ENCODE data around the gene WDR26.
A peak's percentile ranks its signal among the peaks of the same experiment; 100 is the strongest.
"Not testable (repeated sequence)": the region's sequence is repeated elsewhere in the genome, so short reads cannot be mapped to it uniquely, and the experiment has no call there.

The WDR26 gene

DNA sequence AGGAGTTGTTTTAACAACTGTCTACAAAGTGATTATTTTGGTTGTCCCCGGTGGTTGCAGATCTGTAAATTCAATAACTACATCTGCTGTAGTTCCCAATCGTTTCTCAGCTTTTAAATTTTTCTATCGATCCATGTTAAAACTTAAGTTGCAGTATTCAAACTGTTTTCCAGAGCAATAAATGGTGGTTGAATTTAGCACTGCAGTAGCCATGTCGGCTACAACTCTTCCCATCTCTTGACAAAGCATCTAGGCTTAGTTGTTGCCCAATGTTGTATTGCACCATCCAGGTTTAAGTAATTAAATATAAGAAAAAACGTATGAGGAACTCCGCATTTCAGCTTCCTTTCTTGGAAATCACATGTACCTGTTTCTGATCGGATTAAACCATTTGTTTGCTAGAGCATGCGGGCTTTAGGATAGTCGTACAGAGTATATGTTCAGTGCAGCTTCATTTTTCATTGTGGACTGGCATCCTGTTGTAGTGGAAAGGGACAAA is 76.9 kb downstream of the WDR26 start:
- H3K27ac ChIP-seq: peak overlapping the region; percentile 89
- CTCF ChIA-PET: interaction anchor here (0.6 kb wide), 2 partner anchors 208 to 1435 kb away, joined by 3 to 9 read pairs; no protein-coding TSS in a partner anchor
- DNase-seq (ENCODE audit: low spot score): peak; percentile 21
- TF ChIP-seq, protein P1, sequence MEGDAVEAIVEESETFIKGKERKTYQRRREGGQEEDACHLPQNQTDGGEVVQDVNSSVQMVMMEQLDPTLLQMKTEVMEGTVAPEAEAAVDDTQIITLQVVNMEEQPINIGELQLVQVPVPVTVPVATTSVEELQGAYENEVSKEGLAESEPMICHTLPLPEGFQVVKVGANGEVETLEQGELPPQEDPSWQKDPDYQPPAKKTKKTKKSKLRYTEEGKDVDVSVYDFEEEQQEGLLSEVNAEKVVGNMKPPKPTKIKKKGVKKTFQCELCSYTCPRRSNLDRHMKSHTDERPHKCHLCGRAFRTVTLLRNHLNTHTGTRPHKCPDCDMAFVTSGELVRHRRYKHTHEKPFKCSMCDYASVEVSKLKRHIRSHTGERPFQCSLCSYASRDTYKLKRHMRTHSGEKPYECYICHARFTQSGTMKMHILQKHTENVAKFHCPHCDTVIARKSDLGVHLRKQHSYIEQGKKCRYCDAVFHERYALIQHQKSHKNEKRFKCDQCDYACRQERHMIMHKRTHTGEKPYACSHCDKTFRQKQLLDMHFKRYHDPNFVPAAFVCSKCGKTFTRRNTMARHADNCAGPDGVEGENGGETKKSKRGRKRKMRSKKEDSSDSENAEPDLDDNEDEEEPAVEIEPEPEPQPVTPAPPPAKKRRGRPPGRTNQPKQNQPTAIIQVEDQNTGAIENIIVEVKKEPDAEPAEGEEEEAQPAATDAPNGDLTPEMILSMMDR (conservative IDR thresholded peaks at IDR 0.05; ENCODE audit: low read depth): no peak
- POLR2A ChIA-PET (ENCODE audit: low non-redundant PET): interaction anchor here (0.9 kb wide), 1 partner anchor 12 kb away, joined by 3 read pairs; no protein-coding TSS in a partner anchor

DNA sequence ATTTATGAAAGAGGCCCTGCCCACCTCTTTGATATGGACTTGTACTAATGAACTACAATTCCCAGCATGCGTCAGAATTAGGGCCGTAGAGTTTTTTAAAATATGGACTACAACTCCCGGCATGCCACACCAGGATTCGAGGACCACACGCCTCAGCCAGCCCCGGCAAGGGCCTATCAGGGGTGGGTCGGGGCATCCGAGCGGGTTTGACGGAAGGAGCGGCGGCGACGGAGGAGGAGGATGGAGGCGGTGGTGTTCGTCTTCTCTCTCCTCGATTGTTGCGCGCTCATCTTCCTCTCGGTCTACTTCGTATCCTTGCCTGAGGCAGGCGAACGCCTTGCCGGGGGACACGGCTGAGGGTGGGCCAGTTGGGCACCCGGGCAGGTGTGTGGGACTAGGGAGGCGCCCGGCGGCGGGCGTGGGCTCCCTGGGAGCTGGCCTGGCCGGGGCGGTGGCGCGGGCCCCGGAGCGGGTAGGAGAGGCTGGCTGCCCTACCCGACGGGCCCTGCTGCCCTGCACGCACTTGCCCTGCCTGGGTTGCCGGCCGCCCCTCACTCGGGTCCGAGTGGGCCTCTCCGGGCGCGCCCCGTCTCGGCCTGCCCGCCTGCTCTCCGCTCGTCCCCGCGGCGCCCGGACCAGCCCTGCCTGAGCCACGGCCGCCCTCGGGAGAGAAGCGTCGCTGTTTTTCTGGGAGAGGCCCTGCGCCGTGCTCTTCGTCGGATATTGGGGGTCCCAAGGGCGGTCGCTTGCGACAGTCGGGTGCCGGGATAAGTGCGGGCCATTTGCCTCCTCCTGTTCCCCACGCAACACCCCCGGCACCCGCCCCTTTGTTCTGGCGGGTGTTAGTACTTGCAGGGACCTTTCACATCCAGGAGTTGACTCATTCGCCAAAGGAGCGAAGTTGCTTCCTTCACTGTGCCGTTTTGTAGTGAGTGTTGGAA is 77.6 kb downstream of the WDR26 start, which contains the start of gene CNIH4:
Gene CNIH4, plus strand, starts transcription at position 195 of the 941 bp plus-strand sequence. Its CDS starts 46 bp downstream, at position 241.
- H3K27ac ChIP-seq: peak within 1 kb of the TSS; percentile 89
- TF ChIP-seq, protein P1 (conservative IDR thresholded peaks at IDR 0.05; ENCODE audit: low read depth): no peak
- DNase-seq (ENCODE audit: low spot score): peak; percentile 96
- POLR2A ChIA-PET (ENCODE audit: low non-redundant PET): interaction anchor here (0.6 kb wide), 1 partner anchor 10 kb away, joined by 4 read pairs; no protein-coding TSS in a partner anchor
- CTCF ChIA-PET: interaction anchor here (0.6 kb wide), 2 partner anchors 209 to 1434 kb away, joined by 3 to 9 read pairs; no protein-coding TSS in a partner anchor

DNA sequence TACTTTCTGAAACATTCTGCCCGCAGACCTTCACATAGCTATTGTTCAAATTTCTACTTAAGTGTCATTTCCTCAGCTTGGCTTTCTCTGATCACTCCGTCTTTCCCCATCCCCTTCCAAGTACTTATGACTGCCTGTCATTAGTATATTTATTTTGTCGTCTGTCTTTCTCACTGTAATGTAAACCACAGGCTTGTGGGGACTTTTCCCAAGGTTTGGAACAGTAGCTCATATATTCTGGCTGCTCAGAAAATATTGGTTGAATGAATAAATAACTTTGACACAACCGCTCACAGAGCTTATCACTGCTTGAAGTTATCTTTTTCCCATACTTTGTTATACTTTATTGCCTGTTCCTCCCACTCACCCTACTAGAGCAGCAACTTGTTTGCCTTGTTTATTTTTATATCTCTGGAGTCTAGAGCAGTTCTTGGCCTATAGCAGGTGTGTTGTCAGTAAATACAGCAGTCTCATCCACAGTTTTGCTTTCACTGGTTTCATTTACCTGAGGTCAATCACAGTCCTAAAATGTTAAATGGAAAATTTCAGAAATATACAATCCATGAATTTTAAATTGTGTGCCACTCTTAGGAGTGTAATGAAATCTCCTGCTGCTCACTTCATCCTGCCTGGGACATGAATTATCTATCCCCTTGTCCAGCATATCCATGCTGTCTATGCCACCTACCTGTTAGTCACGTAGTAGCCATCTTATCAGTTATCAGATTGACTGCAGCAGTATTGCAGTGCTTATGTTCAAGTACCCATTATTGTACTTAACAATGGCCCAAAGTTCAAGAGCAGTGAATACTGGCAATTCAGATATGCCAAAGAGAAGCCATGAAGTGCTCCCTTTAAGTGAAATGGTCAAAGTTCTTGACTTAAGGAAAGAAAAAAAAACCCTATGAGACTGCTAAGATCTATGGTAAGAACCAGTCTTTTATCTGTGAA is 80.3 kb downstream of the WDR26 start:
- POLR2A ChIA-PET (ENCODE audit: low non-redundant PET): no interaction called here
- CTCF ChIA-PET: no interaction called here
- DNase-seq (ENCODE audit: low spot score): no peak
- TF ChIP-seq, protein P1 (conservative IDR thresholded peaks at IDR 0.05; ENCODE audit: low read depth): no peak
- no peak overlapping the region for H3K27ac ChIP-seq

DNA sequence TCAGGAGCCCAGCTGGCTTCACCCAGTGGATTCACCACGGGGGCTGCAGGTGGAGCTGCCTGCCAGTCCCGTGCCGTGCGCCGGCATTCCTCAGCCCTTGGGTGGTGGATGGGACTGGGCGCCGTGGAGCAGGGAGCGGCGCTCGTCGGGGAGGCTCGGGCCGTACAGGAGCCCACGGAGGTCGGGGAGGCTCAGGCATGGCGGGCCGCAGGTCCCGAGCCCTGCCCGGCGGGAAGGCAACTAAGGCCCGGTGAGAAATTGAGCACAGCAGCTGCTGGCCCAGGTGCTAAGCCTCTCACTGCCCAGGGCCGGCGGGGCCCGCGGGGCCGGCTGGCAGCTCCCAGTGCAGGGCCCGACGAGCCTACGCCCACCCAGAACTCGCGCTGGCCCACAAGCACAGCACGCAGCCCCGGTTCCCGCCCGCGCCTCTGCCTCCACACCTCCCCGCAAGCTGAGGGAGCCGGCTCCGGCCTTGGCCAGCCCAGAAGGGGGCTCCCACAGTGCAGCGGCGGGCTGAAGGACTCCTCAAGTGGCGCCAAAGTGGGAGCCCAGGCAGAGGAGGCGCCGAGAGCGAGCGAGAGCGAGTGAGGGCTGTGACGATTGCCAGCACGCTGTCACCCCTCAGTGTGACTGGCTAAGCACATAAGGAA is 82.0 kb downstream of the WDR26 start:
- DNase-seq (ENCODE audit: low spot score); H3K27ac ChIP-seq; POLR2A ChIA-PET (ENCODE audit: low non-redundant PET); CTCF ChIA-PET: not testable (repeated sequence)

DNA sequence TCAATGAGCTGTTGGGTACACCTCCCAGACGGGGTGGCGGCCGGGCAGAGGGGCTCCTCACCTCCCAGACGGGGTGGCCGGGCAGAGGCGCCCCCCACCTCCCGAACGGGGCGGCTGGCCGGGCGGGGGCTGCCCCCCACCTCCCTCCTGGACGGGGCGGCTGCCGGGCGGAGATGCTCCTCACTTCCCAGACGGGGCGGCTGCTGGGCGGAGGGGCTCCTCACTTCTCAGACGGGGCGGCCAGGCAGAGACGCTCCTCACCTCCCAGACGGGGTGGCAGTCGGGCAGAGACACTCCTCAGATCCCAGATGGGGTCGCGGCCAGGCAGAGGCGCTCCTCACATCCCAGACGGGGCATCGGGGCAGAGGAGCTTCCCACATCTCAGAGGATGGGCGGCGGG is 84.9 kb downstream of the WDR26 start:
- POLR2A ChIA-PET (ENCODE audit: low non-redundant PET); CTCF ChIA-PET; H3K27ac ChIP-seq; DNase-seq (ENCODE audit: low spot score): not testable (repeated sequence)

DNA sequence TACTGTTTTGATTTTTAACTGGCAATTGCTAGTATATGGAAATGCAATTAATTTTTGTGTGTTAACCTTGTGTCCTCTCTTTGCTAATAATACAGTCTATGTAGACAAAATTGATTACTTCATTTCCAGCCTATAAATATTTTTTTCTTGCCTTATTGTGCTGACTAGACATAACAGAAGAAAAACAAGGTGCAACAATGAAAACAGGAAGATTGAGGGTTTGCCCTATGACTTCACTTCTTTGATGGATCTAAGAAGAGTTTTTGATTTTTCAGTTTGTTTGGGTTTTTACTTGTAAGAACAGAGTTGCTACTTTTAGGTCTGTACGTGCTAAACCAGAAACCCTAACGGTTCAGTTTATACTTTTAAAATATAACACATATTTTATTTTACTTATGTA is 86.5 kb downstream of the WDR26 start:
- ChIA-PET CTCF (no interaction called here), POLR2A (ENCODE audit: low non-redundant PET) (no interaction called here)
- no peak overlapping the region for H3K27ac ChIP-seq
- TF ChIP-seq, protein P1 (conservative IDR thresholded peaks at IDR 0.05; ENCODE audit: low read depth): no peak
- DNase-seq (ENCODE audit: low spot score): no peak

Measured in RWPE1 (cell line).